Type B pancreatic cell (in vitro differentiated cells): ENCODE results near the gene RDH12. TPM values are rescaled to one million over a fixed set of nuclear protein-coding genes. Genes with fewer than 3 reads are reported as not detected.
A peak's percentile ranks its signal among the peaks of the same experiment; 100 is the strongest.

Experiments used
- DNase-seq: peaks from one replicate; pipeline ENCODE4 v3.0.0; 2021; ENCODE audit warnings: mixed read lengths; ENCODE audit not compliant: unreplicated experiment; ENCODE audit errors: extremely low spot score
- H3K27ac Mint-ChIP-seq: 2 replicates; pipeline ENCODE4 v1.8.0; 2021; ENCODE audit warnings: mild to moderate bottlenecking, mixed read lengths
- H3K27me3 Mint-ChIP-seq: 2 replicates; pipeline ENCODE4 v1.8.0; 2021; ENCODE audit warnings: mixed read lengths
- H3K36me3 Mint-ChIP-seq: 2 replicates; pipeline ENCODE4 v1.8.0; 2021; ENCODE audit warnings: mixed read lengths
- H3K4me1 Mint-ChIP-seq: one replicate; pipeline ENCODE4 v1.8.0; 2021; ENCODE audit warnings: mixed read lengths; ENCODE audit not compliant: unreplicated experiment
- H3K4me3 Mint-ChIP-seq: 2 replicates; pipeline ENCODE4 v1.8.0; 2021; ENCODE audit warnings: mild to moderate bottlenecking, mixed read lengths
- H3K9me3 Mint-ChIP-seq: 2 replicates; pipeline ENCODE4 v1.8.0; 2021; ENCODE audit warnings: mixed read lengths
- total RNA-seq: library from RNA; stranded (reverse); gene quantifications from 2 replicates; pipeline ENCODE4 v1.2.1, GENCODE V29; 2021; ENCODE audit warnings: low replicate concordance
- TF ChIP-seq, protein P1 (sequence below): fragments of 200-600 bp; sonication (generic); conservative IDR thresholded peaks from 2 replicates; pipeline ENCODE4 v1.5.0; 2021; ENCODE audit warnings: antibody characterized with exemption, mild to moderate bottlenecking

Gene RDH12
- total RNA-seq, 1 donor from 2014 or later, result 2.6 TPM

DNA sequence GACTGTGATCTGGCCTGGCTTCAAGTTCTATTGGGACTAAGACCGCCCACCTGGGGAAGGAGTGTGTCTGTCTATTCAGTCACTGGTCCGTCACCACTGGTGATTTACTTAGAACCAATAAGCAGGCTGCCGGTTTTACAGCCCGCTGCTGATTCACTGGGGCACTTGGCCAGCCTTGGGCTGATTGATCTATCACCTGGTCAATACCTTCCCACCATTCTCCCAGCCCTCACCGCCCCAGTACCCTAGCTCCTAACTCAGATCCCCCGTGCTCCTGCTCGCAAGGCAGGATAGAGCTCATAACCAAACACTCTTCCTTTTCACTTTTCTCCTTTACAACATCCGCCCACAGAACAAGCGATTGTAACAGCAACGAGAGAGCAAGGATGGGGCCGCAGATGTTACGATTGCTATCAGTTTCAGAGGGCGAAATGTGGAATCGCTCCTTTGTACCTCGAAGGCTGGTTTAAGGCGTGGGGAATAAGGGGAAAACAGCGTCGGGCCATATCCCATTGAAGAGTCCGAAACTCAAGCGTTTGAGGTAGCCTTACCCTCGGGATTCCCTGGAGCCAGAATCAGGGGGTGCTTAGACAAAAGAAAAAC is 6.8 kb upstream of the RDH12 start:
- H3K27ac Mint-ChIP-seq, result peak overlapping the region; percentile 94
- no peaks in the 10 kb centered on the region for H3K27me3 Mint-ChIP-seq

DNA sequence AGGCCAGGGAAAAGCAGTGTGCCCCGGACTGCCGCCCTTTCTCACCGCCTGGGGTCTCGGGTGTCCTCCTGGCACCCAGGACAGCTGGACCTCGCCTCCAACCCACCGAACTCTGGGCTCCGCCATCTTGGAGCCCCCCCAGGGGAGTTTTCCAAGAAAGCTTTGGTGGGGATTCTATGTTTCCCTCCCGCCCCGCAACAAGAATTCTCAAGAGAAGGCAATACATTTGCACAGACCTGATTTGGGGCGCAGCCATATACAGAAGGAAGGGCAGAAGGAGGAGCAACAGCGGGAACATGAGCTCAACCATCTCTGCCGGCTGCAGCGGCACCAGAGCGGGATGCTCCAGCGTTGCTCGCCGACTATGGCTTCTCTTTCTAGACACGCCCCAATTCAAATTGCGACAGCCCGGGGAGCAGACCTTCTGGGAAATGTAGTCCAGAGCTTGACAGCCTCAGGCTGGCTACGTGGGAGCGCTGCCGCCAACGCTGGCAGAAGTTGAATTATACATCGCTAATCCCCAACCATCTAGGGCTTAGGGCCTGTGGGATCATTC is 6.2 kb upstream of the RDH12 start, which contains the start of gene RDH11:
TSS of gene RDH11 (minus strand) at position 371 of the 556 bp plus-strand sequence. CDS start at position 310, 61 bp downstream.
- peak; percentile 85 for DNase-seq

More for the DNA sequence above, 6.8 kb upstream of the RDH12 start:
- Mint-ChIP-seq H3K4me3 (peak overlapping the region; percentile 93), H3K9me3 (no peaks in the 10 kb centered on the region), H3K36me3 (peaks cover 8% of the 10 kb centered on the region), H3K4me1 (peaks cover 18% of the 10 kb centered on the region)
- TF ChIP-seq, protein P1, sequence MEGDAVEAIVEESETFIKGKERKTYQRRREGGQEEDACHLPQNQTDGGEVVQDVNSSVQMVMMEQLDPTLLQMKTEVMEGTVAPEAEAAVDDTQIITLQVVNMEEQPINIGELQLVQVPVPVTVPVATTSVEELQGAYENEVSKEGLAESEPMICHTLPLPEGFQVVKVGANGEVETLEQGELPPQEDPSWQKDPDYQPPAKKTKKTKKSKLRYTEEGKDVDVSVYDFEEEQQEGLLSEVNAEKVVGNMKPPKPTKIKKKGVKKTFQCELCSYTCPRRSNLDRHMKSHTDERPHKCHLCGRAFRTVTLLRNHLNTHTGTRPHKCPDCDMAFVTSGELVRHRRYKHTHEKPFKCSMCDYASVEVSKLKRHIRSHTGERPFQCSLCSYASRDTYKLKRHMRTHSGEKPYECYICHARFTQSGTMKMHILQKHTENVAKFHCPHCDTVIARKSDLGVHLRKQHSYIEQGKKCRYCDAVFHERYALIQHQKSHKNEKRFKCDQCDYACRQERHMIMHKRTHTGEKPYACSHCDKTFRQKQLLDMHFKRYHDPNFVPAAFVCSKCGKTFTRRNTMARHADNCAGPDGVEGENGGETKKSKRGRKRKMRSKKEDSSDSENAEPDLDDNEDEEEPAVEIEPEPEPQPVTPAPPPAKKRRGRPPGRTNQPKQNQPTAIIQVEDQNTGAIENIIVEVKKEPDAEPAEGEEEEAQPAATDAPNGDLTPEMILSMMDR, result no peak
- DNase-seq, result no peak

GRCh38 chr14:67697006-67697405 is 4.7 kb upstream of the RDH12 start:
- DNase-seq, result no peak
- no peaks in the 10 kb centered on the region for H3K9me3 Mint-ChIP-seq
- peaks cover 4% of the 10 kb centered on the region for H3K36me3 Mint-ChIP-seq
- H3K4me1 Mint-ChIP-seq, result peaks cover 18% of the 10 kb centered on the region
- H3K4me3 Mint-ChIP-seq, result no peak overlapping the region
- TF ChIP-seq, protein P1, result no peak
- H3K27me3 Mint-ChIP-seq, result no peaks in the 10 kb centered on the region
- no peak overlapping the region for H3K27ac Mint-ChIP-seq

More for the DNA sequence above, 6.2 kb upstream of the RDH12 start, which contains the start of gene RDH11:
- Mint-ChIP-seq H3K36me3 (peaks cover 4% of the 10 kb centered on the region), H3K27me3 (no peaks in the 10 kb centered on the region), H3K27ac (peak within 1 kb of the TSS; percentile 94), H3K4me3 (peak within 1 kb of the TSS; percentile 93), H3K4me1 (peaks cover 18% of the 10 kb centered on the region), H3K9me3 (no peaks in the 10 kb centered on the region)
- TF ChIP-seq, protein P1, result peak; percentile 27

GRCh38 chr14:67698179-67698578 is 3.5 kb upstream of the RDH12 start:
- Mint-ChIP-seq H3K9me3 (no peaks in the 10 kb centered on the region), H3K27ac (no peak overlapping the region), H3K36me3 (no peaks in the 10 kb centered on the region), H3K4me1 (peaks cover 13% of the 10 kb centered on the region), H3K27me3 (no peaks in the 10 kb centered on the region), H3K4me3 (no peak overlapping the region)
- TF ChIP-seq, protein P1, result no peak
- no peak for DNase-seq

DNA sequence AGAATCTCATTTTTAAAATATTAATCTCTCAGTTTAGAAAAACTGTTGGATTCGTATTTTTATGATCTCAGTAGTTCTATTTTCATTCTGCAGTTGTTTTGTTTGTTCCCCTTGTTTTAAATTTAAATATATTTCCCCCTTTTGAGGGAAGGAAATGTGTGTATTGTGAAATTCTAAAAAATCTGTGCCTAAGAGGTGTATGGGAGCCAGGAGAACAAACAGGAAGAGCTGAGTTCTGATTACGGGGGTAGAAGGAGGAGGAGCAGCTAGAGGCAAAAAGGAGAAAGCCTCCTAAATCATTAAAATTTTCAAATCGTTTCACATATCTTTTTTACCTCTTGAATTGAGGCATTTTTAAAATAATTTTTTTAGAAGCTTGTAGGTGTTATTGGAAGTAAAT is 2.3 kb downstream of the RDH12 start:
- no peak overlapping the region for H3K4me3 Mint-ChIP-seq
- DNase-seq, result no peak
- no peaks in the 10 kb centered on the region for H3K27me3 Mint-ChIP-seq
- H3K9me3 Mint-ChIP-seq, result no peaks in the 10 kb centered on the region
- TF ChIP-seq, protein P1, result no peak
- H3K4me1 Mint-ChIP-seq, result peaks cover 7% of the 10 kb centered on the region
- H3K27ac Mint-ChIP-seq, result no peak overlapping the region
- H3K36me3 Mint-ChIP-seq, result no peaks in the 10 kb centered on the region
